ENCODE measurements around the gene ATG4C.
A peak's percentile ranks its signal among the peaks of the same experiment; 100 is the strongest.

Gene ATG4C

GRCh38 chr1:62905309-62905708 lies 121.4 kb downstream of the ATG4C start:
- no peak for DNase-seq

- DNase-seq: no peak
Measured at GRCh38 chr1:62905872-62906271, 121.9 kb downstream of the ATG4C start.

GRCh38 chr1:62906428-62906886 lies 122.5 kb downstream of the ATG4C start:
- DNase-seq: peak; percentile 11

GRCh38 chr1:62908168-62908695 lies 124.3 kb downstream of the ATG4C start:
- no peak for DNase-seq

- peak; percentile 10 for DNase-seq
Measured at GRCh38 chr1:62912028-62912638, 128.2 kb downstream of the ATG4C start.

Measured in fibroblast of skin of scalp (primary cell).